Heart left ventricle (tissue), 16 donors: ENCODE results near the gene CBR1. TPM values are rescaled to one million over a fixed set of nuclear protein-coding genes. Genes with fewer than 3 reads are reported as not detected.

Experiments used
- ATAC-seq, 4 donors: fragments of 200-7000 bp; cut with Tn5 transposase; one replicate each; pipeline ENCODE4 v1.9.1; 2020 to 2022; ENCODE audit warnings: moderate library complexity in 4 of 4, mild to moderate bottlenecking in 3 of 4, moderate number of reproducible peaks in 1 of 4
- DNase-seq, 5 donors: peaks; one replicate each; pipeline ENCODE4 v3.0.0-alpha.2; 2020
- H3K27ac ChIP-seq, 12 donors: fragments of 200-600 bp; sonication (generic) in 4 of 12; one replicate each; pipeline versions ENCODE4 v1.5.0 to v1.8.0; 2016 to 2022; ENCODE audit warnings: mild to moderate bottlenecking in 2 of 12
- H3K27me3 ChIP-seq, 9 donors: fragments of 200-600 bp; sonication (generic) in 2 of 9; one replicate each; pipeline versions ENCODE4 v1.5.1 to v1.8.0; 2016 to 2022; ENCODE audit warnings: mild to moderate bottlenecking in 3 of 9
- H3K36me3 ChIP-seq, 9 donors: fragments of 200-600 bp; sonication (generic) in 2 of 9; one replicate each; pipeline versions ENCODE4 v1.5.0 to v1.8.0; 2018 to 2022; ENCODE audit warnings: mild to moderate bottlenecking in 2 of 9
- H3K4me1 ChIP-seq, 12 donors: fragments of 200-600 bp; sonication (generic) in 4 of 12; one replicate each; pipeline versions ENCODE4 v1.5.0 to v1.8.0; 2016 to 2022; ENCODE audit warnings: mild to moderate bottlenecking in 3 of 12
- H3K4me3 ChIP-seq, 12 donors: fragments of 200-600 bp; sonication (generic) in 4 of 12; one replicate each; pipeline versions ENCODE4 v1.5.0 to v1.8.0; 2017 to 2022; ENCODE audit warnings: mild to moderate bottlenecking in 9 of 12, moderate library complexity in 4 of 12
- H3K9me3 ChIP-seq, 12 donors: fragments of 200-600 bp; sonication (generic) in 4 of 12; one replicate each; pipeline versions ENCODE4 v1.5.0 to v1.8.0; 2016 to 2022; ENCODE audit warnings: mild to moderate bottlenecking in 1 of 12
- CTCF ChIP-seq, 12 donors: fragments of 200-600 bp; sonication (generic) in 4 of 12; IDR thresholded peaks; one replicate each; pipeline versions ENCODE4 v1.5.0 to v1.8.0; 2018 to 2022; ENCODE audit warnings: antibody characterized with exemption in 12 of 12, mild to moderate bottlenecking in 5 of 12
- POLR2A ChIP-seq, 2 donors: fragments of 450-650 bp; IDR thresholded peaks; one replicate each; pipeline ENCODE4 v1.6.1; 2017; ENCODE audit warnings: antibody characterized with exemption in 2 of 2, mild to moderate bottlenecking in 2 of 2, moderate library complexity in 2 of 2
- WGBS, 4 donors: extraction: QIAGEN DNeasy Blood & Tissue Kit in 2 of 4; methylation state at CpG; one replicate each; pipeline versions ENCODE4 v1.1.5 to v1.1.7; 2013 to 2018; 5-methylcytosine and 5-hydroxymethylcytosine counted together
- intact Hi-C, 10 donors: fragments of 100-400 bp; cut with DNase I; formaldehyde crosslinking; loops; one replicate each; pipeline versions ENCODE4 v1.11.1 to v1.14.2; 2022
- polyA plus RNA-seq, 2 donors: library from polyadenylated mRNA; stranded (reverse); fragments of 200-250 nt; gene quantifications; one replicate each; pipeline ENCODE4 v1.2.3, GENCODE V29; 2013
- total RNA-seq, 9 donors: library from RNA; depleted of rRNA in 2 of 9; stranded (reverse); fragments of >200 nt in 2 of 9; fragmentation: NEBNext Ultra II Directional in 3 of 9; extraction: Animal tissue kit (Norgen Biotek cat#: 25700) in 3 of 9; gene quantifications; one replicate each; pipeline versions ENCODE4 v1.1.0 to v1.2.4, GENCODE V29; 2016 to 2023
- donor health status: ischemic (EF 13 %, LVEDD 7.1; RV severe dilation, severe dysfunction).
- donor health status: healthy with polysubstance abuse.
- donor health status: DM: no; HTN: yes; CAD: no.
- donor health status: DM: no; HTN: no; CAD: no.
- donor health status: ischemic (EF 25% LVEDD 6.9; RV normal size, moderate dysfunction).
- donor health status: ischemic (EF 25% LVEDD 5.7; RV mildly dilated, moderate dysfunction).
- donor health status: healthy.
- donor health status: DM: yes; HTN: yes; CAD: no.
- donor health status: ischemic (EF 35%, LVEDD 5.7; RV mildly dilated, moderate dysfunction).
- donor health status: nonischemic (EF 11% LVEDD 7.7; RV severe dilation, severe dysfunction).
- donor health status: DM: yes; HTN: yes; CAD: no.
- donor health status: PGD.
- donor health status: ischemic (EF 29% LVEDD 5.4; RV normal size, mild dysfunction).
- donor health status: nonischemic (EF 23%, LVEDD 6.1; RV moderate dilation, normal function).

CBR1 gene
- total and polyA plus RNA-seq, 11 donors = 11.0 to 69.2 (median 23.7) TPM

- ATAC-seq = no peak
- 92 to 95% (median 93%) methylated on average over 5 of the region's 5 CpGs for WGBS, 4 donors
- peaks cover 0 to 4% (median 0%) of the 10 kb centered on the region in 12 donors for H3K9me3 ChIP-seq
- no peak for DNase-seq
- H3K27ac ChIP-seq = no peak overlapping the region
- no peak overlapping the region for H3K4me3 ChIP-seq
- peaks cover 0 to 30% (median 12%) of the 10 kb centered on the region in 9 donors for H3K36me3 ChIP-seq
- intact Hi-C loops = no loop called here
- H3K4me1 ChIP-seq = peaks cover 0 to 50% (median 7%) of the 10 kb centered on the region in 12 donors
- no peak for TF ChIP-seq CTCF (IDR thresholded peaks at IDR 0.05)
- TF ChIP-seq POLR2A (IDR thresholded peaks at IDR 0.05) = no peak
- H3K27me3 ChIP-seq = no peaks in the 10 kb centered on the region
Measured at GRCh38 chr21:36075953-36076352, 6.1 kb downstream of the CBR1 start.

GRCh38 chr21:36076878-36077655 lies 7.2 kb downstream of the CBR1 start:
- 65 to 78% (median 68%) methylated on average over 7 of the region's 7 CpGs for WGBS, 4 donors
- H3K27me3 ChIP-seq = no peaks in the 10 kb centered on the region
- H3K27ac ChIP-seq = peak overlapping the region in 1 of 12 donors; percentile 79
- peaks cover 0 to 20% (median 6%) of the 10 kb centered on the region in 9 donors for H3K36me3 ChIP-seq
- ATAC-seq (no peak), DNase-seq (no peak)
- H3K9me3 ChIP-seq = peaks cover 0 to 4% (median 0%) of the 10 kb centered on the region in 12 donors
- no peak for TF ChIP-seq POLR2A (IDR thresholded peaks at IDR 0.05)
- no peak for TF ChIP-seq CTCF (IDR thresholded peaks at IDR 0.05)
- intact Hi-C loops = no loop called here
- H3K4me1 ChIP-seq = peaks cover 0 to 39% (median 0%) of the 10 kb centered on the region in 12 donors
- no peak overlapping the region for H3K4me3 ChIP-seq

- H3K4me1 ChIP-seq = peaks cover 0 to 32% (median 0%) of the 10 kb centered on the region in 12 donors
- 66 to 85% (median 76%) methylated on average over 9 of the region's 9 CpGs for WGBS, 4 donors
- H3K4me3 ChIP-seq = no peak overlapping the region
- H3K27ac ChIP-seq = peak overlapping the region in 1 of 12 donors; percentile 79
- intact Hi-C loops = no loop called here
- H3K36me3 ChIP-seq = peaks cover 0 to 13% (median 0%) of the 10 kb centered on the region in 9 donors
- H3K27me3 ChIP-seq = no peaks in the 10 kb centered on the region
- H3K9me3 ChIP-seq = peaks cover 0 to 4% (median 0%) of the 10 kb centered on the region in 12 donors
- no peak for DNase-seq
- TF ChIP-seq CTCF (IDR thresholded peaks at IDR 0.05) (no peak), POLR2A (IDR thresholded peaks at IDR 0.05) (no peak)
- no peak for ATAC-seq
Measured at GRCh38 chr21:36077758-36078157, 7.9 kb downstream of the CBR1 start.

GRCh38 chr21:36079010-36079649 lies 9.3 kb downstream of the CBR1 start:
- H3K27me3 ChIP-seq = no peaks in the 10 kb centered on the region
- no peak overlapping the region for H3K4me3 ChIP-seq
- peak in 3 of 4 donors; percentile 36 to 60 (median 47) for ATAC-seq
- peaks cover 0 to 4% (median 0%) of the 10 kb centered on the region in 9 donors for H3K36me3 ChIP-seq
- H3K4me1 ChIP-seq = peaks cover 0 to 32% (median 0%) of the 10 kb centered on the region in 12 donors
- H3K27ac ChIP-seq = peak overlapping the region in 1 of 12 donors; percentile 76
- TF ChIP-seq CTCF (IDR thresholded peaks at IDR 0.05) (no peak), POLR2A (IDR thresholded peaks at IDR 0.05) (no peak)
- peaks cover 0 to 4% (median 0%) of the 10 kb centered on the region in 12 donors for H3K9me3 ChIP-seq
- intact Hi-C loops = no loop called here
- DNase-seq = peak in 2 of 5 donors; percentile 28 to 38
- WGBS, 4 donors = 81 to 82% (median 81%) methylated on average over 14 of the region's 14 CpGs
